ENCODE measurements around the gene HSD17B7. TPM values are rescaled to one million over a fixed set of nuclear protein-coding genes. Genes with fewer than 3 reads are reported as not detected.
"Not testable (repeated sequence)": the region's sequence is repeated elsewhere in the genome, so short reads cannot be mapped to it uniquely, and the experiment has no call there.

HSD17B7 gene
- polyA plus RNA-seq, 3 donors: 11.6 to 15.4 (median 11.9) TPM

DNA sequence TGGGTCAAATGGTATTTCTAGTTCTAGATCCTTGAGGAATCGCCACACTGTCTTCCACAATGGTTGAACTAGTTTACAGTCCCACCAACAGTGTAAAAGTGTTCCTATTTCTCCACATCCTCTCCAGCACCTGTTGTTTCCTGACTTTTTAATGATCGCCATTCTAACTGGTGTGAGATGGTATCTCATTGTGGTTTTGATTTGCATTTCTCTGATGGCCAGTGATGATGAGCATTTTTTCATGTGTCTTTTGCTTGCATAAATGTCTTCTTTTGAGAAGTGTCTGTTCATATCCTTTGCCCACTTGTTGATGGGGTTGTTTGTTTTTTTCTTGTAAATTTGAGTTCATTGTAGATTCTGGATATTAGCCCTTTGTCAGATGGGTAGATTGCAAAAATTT, 17.0 kb downstream of the HSD17B7 start:
- H3K4me3 Mint-ChIP-seq; H3K27ac ChIP-seq (ENCODE audit: low read depth in 1 of 2, low read length in 2 of 2); H4K20me1 ChIP-seq (ENCODE audit: insufficient read depth, low read length); H3K4me1 Mint-ChIP-seq; H3K4me1 ChIP-seq (ENCODE audit: control insufficient read depth in 1 of 2, insufficient read depth in 2 of 2, low read length in 2 of 2); H3K79me2 ChIP-seq (ENCODE audit: insufficient read depth, low read length); H3K27me3 Mint-ChIP-seq (ENCODE audit: low read depth in 3 of 3); H3K4me2 ChIP-seq (replicated peaks; ENCODE audit: extremely low read depth, low read length, poor library complexity, severe bottlenecking); H3K9me3 Mint-ChIP-seq; H3K4me3 ChIP-seq (replicated peaks in 1 of 3; ENCODE audit: low read depth in 2 of 3, low read length in 3 of 3); H3K9ac ChIP-seq (ENCODE audit: insufficient read depth, low read length, poor library complexity, severe bottlenecking); H3K27ac Mint-ChIP-seq; intact Hi-C loops (cut with micrococcal nuclease); H2AFZ ChIP-seq (ENCODE audit: insufficient read depth, low read depth, low read length, poor library complexity, severe bottlenecking); H3K9me3 ChIP-seq (replicated peaks in 1 of 2; ENCODE audit: control insufficient read depth in 1 of 2, insufficient read depth in 1 of 2, low read length in 2 of 2); H3K27me3 ChIP-seq (ENCODE audit: control insufficient read depth in 2 of 2, insufficient read depth in 2 of 2, low read length in 2 of 2); DNase-seq: not testable (repeated sequence)
- no CpG with 5 or more reads among the region's 2 CpGs for WGBS (ENCODE audit: insufficient coverage)
- H3K36me3 Mint-ChIP-seq: peaks cover 65 to 68% of the 10 kb centered on the region in 2 donors
- peaks cover 12 to 32% of the 10 kb centered on the region in 2 donors for H3K36me3 ChIP-seq (replicated peaks in 1 of 2; ENCODE audit: control insufficient read depth in 1 of 2, insufficient read depth in 2 of 2, low read length in 2 of 2)

DNA sequence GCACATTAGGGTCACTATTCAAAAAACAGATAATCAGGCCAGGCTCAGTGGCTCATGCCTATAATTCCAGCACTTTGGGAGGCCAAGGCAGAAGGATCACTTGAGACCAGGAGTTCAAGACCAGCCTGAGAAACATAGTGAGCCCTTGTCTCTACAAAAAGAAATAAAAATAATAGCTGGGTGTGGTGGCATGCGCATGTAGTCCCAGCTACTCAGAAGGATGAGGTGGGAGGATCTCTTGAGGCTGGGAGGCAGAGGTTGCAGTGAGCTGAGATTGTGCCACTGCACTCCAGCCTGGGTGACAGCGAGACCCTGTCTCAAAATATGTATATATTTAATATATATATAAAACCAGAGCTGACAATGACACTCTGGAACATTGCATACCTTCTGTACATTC, 21.9 kb downstream of the HSD17B7 start:
- not testable (repeated sequence) for H3K27ac Mint-ChIP-seq
- no CpG with 5 or more reads among the region's 2 CpGs for WGBS (ENCODE audit: insufficient coverage)

DNA sequence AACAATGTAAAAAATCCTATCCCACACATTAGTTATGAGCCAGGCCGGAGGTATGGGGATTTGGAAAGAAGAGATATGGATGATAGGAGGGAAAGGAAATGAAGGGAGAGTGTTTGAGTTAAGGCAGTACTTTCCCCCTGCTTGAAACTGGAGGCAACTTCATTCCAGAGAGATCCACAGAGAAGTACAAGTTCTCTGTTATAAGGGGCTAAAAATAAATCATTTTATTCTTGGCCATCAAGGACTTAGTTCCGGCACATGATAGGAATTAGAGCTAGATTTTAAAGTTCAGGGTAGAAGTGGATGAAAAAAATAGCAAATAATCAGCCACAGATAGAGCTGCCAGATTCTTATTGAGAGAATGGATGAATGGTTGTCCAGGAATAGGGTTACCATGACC, 27.6 kb downstream of the HSD17B7 start:
- H3K36me3 ChIP-seq (replicated peaks in 1 of 2; ENCODE audit: control insufficient read depth in 1 of 2, insufficient read depth in 2 of 2, low read length in 2 of 2); H3K9me3 ChIP-seq (replicated peaks in 1 of 2; ENCODE audit: control insufficient read depth in 1 of 2, insufficient read depth in 1 of 2, low read length in 2 of 2); H2AFZ ChIP-seq (ENCODE audit: insufficient read depth, low read depth, low read length, poor library complexity, severe bottlenecking); DNase-seq; H3K9ac ChIP-seq (ENCODE audit: insufficient read depth, low read length, poor library complexity, severe bottlenecking); H3K27ac ChIP-seq (ENCODE audit: low read depth in 1 of 2, low read length in 2 of 2); H3K27ac Mint-ChIP-seq; H3K79me2 ChIP-seq (ENCODE audit: insufficient read depth, low read length); H3K4me1 ChIP-seq (ENCODE audit: control insufficient read depth in 1 of 2, insufficient read depth in 2 of 2, low read length in 2 of 2); H3K4me3 Mint-ChIP-seq; H3K4me3 ChIP-seq (replicated peaks in 1 of 3; ENCODE audit: low read depth in 2 of 3, low read length in 3 of 3); intact Hi-C loops (cut with micrococcal nuclease); H3K36me3 Mint-ChIP-seq; H3K4me1 Mint-ChIP-seq; H3K9me3 Mint-ChIP-seq; H3K4me2 ChIP-seq (replicated peaks; ENCODE audit: extremely low read depth, low read length, poor library complexity, severe bottlenecking); H4K20me1 ChIP-seq (ENCODE audit: insufficient read depth, low read length): not testable (repeated sequence)
- no CpG with 5 or more reads among the region's 2 CpGs for WGBS (ENCODE audit: insufficient coverage)
- H3K27me3 Mint-ChIP-seq (ENCODE audit: low read depth in 3 of 3): peaks cover 15 to 23% (median 21%) of the 10 kb centered on the region in 3 donors
- H3K27me3 ChIP-seq (ENCODE audit: control insufficient read depth in 2 of 2, insufficient read depth in 2 of 2, low read length in 2 of 2): peaks cover 25 to 26% of the 10 kb centered on the region in 2 donors

More for the DNA sequence above, 21.9 kb downstream of the HSD17B7 start:
- H4K20me1 ChIP-seq (ENCODE audit: insufficient read depth, low read length); H3K27me3 Mint-ChIP-seq (ENCODE audit: low read depth in 3 of 3); H3K4me2 ChIP-seq (replicated peaks; ENCODE audit: extremely low read depth, low read length, poor library complexity, severe bottlenecking); intact Hi-C loops (cut with micrococcal nuclease); H3K79me2 ChIP-seq (ENCODE audit: insufficient read depth, low read length); H3K9me3 ChIP-seq (replicated peaks in 1 of 2; ENCODE audit: control insufficient read depth in 1 of 2, insufficient read depth in 1 of 2, low read length in 2 of 2); H3K36me3 ChIP-seq (replicated peaks in 1 of 2; ENCODE audit: control insufficient read depth in 1 of 2, insufficient read depth in 2 of 2, low read length in 2 of 2); H3K4me3 Mint-ChIP-seq; DNase-seq; H3K27me3 ChIP-seq (ENCODE audit: control insufficient read depth in 2 of 2, insufficient read depth in 2 of 2, low read length in 2 of 2); H2AFZ ChIP-seq (ENCODE audit: insufficient read depth, low read depth, low read length, poor library complexity, severe bottlenecking); H3K4me3 ChIP-seq (replicated peaks in 1 of 3; ENCODE audit: low read depth in 2 of 3, low read length in 3 of 3); H3K9ac ChIP-seq (ENCODE audit: insufficient read depth, low read length, poor library complexity, severe bottlenecking); H3K4me1 Mint-ChIP-seq; H3K9me3 Mint-ChIP-seq; H3K4me1 ChIP-seq (ENCODE audit: control insufficient read depth in 1 of 2, insufficient read depth in 2 of 2, low read length in 2 of 2); H3K27ac ChIP-seq (ENCODE audit: low read depth in 1 of 2, low read length in 2 of 2): not testable (repeated sequence)
- peaks cover 25 to 29% of the 10 kb centered on the region in 2 donors for H3K36me3 Mint-ChIP-seq

DNA sequence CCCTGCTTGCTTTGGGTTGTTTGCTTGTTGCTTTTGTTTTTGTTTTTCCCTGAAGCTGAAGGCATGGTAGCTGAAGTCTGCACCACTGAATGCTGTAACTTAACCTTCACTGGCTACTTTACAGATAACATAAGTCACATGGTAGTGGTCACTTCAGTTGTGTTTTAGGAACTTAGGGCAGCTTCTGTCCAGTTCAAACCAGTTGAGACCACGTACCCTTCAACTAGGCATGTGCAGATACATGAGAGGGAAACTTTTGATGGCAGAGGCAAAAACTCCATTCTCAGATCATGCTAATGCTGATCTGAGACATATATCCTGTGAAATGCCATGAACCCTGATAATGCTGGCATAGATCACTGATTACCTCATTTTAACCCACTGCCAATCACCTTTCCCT, 28.2 kb downstream of the HSD17B7 start:
- H3K9me3 Mint-ChIP-seq; H3K79me2 ChIP-seq (ENCODE audit: insufficient read depth, low read length); H3K4me3 Mint-ChIP-seq; H3K27ac ChIP-seq (ENCODE audit: low read depth in 1 of 2, low read length in 2 of 2); H3K36me3 Mint-ChIP-seq; H2AFZ ChIP-seq (ENCODE audit: insufficient read depth, low read depth, low read length, poor library complexity, severe bottlenecking); H3K27ac Mint-ChIP-seq; H3K4me3 ChIP-seq (replicated peaks in 1 of 3; ENCODE audit: low read depth in 2 of 3, low read length in 3 of 3); H3K4me1 ChIP-seq (ENCODE audit: control insufficient read depth in 1 of 2, insufficient read depth in 2 of 2, low read length in 2 of 2); H4K20me1 ChIP-seq (ENCODE audit: insufficient read depth, low read length); H3K4me2 ChIP-seq (replicated peaks; ENCODE audit: extremely low read depth, low read length, poor library complexity, severe bottlenecking); H3K9ac ChIP-seq (ENCODE audit: insufficient read depth, low read length, poor library complexity, severe bottlenecking); H3K9me3 ChIP-seq (replicated peaks in 1 of 2; ENCODE audit: control insufficient read depth in 1 of 2, insufficient read depth in 1 of 2, low read length in 2 of 2); intact Hi-C loops (cut with micrococcal nuclease); H3K4me1 Mint-ChIP-seq; DNase-seq; H3K36me3 ChIP-seq (replicated peaks in 1 of 2; ENCODE audit: control insufficient read depth in 1 of 2, insufficient read depth in 2 of 2, low read length in 2 of 2): not testable (repeated sequence)
- WGBS (ENCODE audit: insufficient coverage): no CpG with 5 or more reads among the region's 1 CpG
- peaks cover 30 to 32% of the 10 kb centered on the region in 2 donors for H3K27me3 ChIP-seq (ENCODE audit: control insufficient read depth in 2 of 2, insufficient read depth in 2 of 2, low read length in 2 of 2)
- H3K27me3 Mint-ChIP-seq (ENCODE audit: low read depth in 3 of 3): peaks cover 21 to 28% (median 23%) of the 10 kb centered on the region in 3 donors
